GM18951 (cell line): Measurements from ENCODE around the gene ENGASE.

Experiments used
- POLR2A ChIP-seq: IDR thresholded peaks from 4 replicates; pipeline ENCODE4 v1.6.1; 2011; ENCODE audit warnings: mild to moderate bottlenecking; ENCODE audit not compliant: insufficient read length, insufficient read depth; ENCODE audit errors: extremely low read depth
- in situ Hi-C: fragments of 300-500 bp; cut with MboI; formaldehyde crosslinking; loops from one replicate; pipeline ENCODE4 v1.12.0; 2022; ENCODE audit warnings: low sequenced_read_pairs, mixed read lengths, inconsistent platforms; ENCODE audit not compliant: unreplicated experiment

Gene ENGASE

GRCh38 chr17:79106958-79107357, 32.3 kb downstream of the ENGASE start:
- no peak for TF ChIP-seq POLR2A
- in situ Hi-C loops, result no loop called here

GRCh38 chr17:79107499-79108231, 33.0 kb downstream of the ENGASE start:
- no peak for TF ChIP-seq POLR2A
- in situ Hi-C loops, result no loop called here

GRCh38 chr17:79108232-79108850, 33.7 kb downstream of the ENGASE start:
- no peak for TF ChIP-seq POLR2A
- in situ Hi-C loops, result no loop called here

- TF ChIP-seq POLR2A, result no peak
- in situ Hi-C loops, result no loop called here
These were observed 34.2 kb downstream of the ENGASE start for GRCh38 chr17:79108870-79109269.

GRCh38 chr17:79109584-79109983, 35.0 kb downstream of the ENGASE start:
- no peak for TF ChIP-seq POLR2A
- in situ Hi-C loops, result no loop called here

GRCh38 chr17:79111097-79111496, 36.5 kb downstream of the ENGASE start:
- in situ Hi-C loops, result no loop called here
- no peak for TF ChIP-seq POLR2A

GRCh38 chr17:79112471-79112870, 37.8 kb downstream of the ENGASE start:
- in situ Hi-C loops, result no loop called here
- TF ChIP-seq POLR2A, result no peak

- in situ Hi-C loops, result no loop called here
- no peak for TF ChIP-seq POLR2A
These were observed 39.3 kb downstream of the ENGASE start for GRCh38 chr17:79113699-79114457.

- TF ChIP-seq POLR2A, result no peak
- in situ Hi-C loops, result no loop called here
These were observed 40.1 kb downstream of the ENGASE start for GRCh38 chr17:79114458-79115301.

GRCh38 chr17:79115487-79115886, 40.9 kb downstream of the ENGASE start:
- in situ Hi-C loops, result no loop called here

GRCh38 chr17:79116575-79117368, 42.1 kb downstream of the ENGASE start:
- TF ChIP-seq POLR2A, result no peak
- in situ Hi-C loops, result no loop called here

More at GRCh38 chr17:79115487-79115886, 40.9 kb downstream of the ENGASE start:
- no peak for TF ChIP-seq POLR2A

GRCh38 chr17:79117905-79118487, 43.4 kb downstream of the ENGASE start:
- no peak for TF ChIP-seq POLR2A
- in situ Hi-C loops, result no loop called here
